DMS114 treated with DMSO at 0.1 percent for 48 hours (cell line): ENCODE data around the gene PADI2.

ENCODE experiments used
- DNase-seq: peaks from one replicate; lab custom pipeline; 2025; ENCODE audit not compliant: unreplicated experiment; lab: John Stamatoyannopoulos, UW

PADI2 gene

GRCh38 chr1:17059391-17060305 lies 59.6 kb downstream of the PADI2 start:
- peak; percentile 61 for DNase-seq

- no peak for DNase-seq
These were observed 62.7 kb downstream of the PADI2 start for GRCh38 chr1:17056551-17056950.

- no peak for DNase-seq
These were observed 63.5 kb downstream of the PADI2 start for GRCh38 chr1:17055801-17056200.

- peak; percentile 94 for DNase-seq
These were observed 65.4 kb downstream of the PADI2 start, which contains the start of gene SDHB for GRCh38 chr1:17053685-17054410. Gene SDHB (minus strand): TSS chr1:17054032. CDS start chr1:17054019, 13 bp downstream.

GRCh38 chr1:17053086-17053684 lies 66.1 kb downstream of the PADI2 start:
- DNase-seq: no peak

- no peak for DNase-seq
These were observed 66.6 kb downstream of the PADI2 start for GRCh38 chr1:17052641-17053040.

GRCh38 chr1:17052038-17052437 lies 67.2 kb downstream of the PADI2 start:
- no peak for DNase-seq

- no peak for DNase-seq
These were observed 71.3 kb downstream of the PADI2 start for GRCh38 chr1:17047924-17048323.

GRCh38 chr1:17046334-17046657 lies 73.0 kb downstream of the PADI2 start:
- DNase-seq: no peak

GRCh38 chr1:17045634-17046333 lies 73.5 kb downstream of the PADI2 start:
- DNase-seq: peak; percentile 52

GRCh38 chr1:17045150-17045549 lies 74.1 kb downstream of the PADI2 start:
- no peak for DNase-seq

GRCh38 chr1:17043676-17044075 lies 75.6 kb downstream of the PADI2 start:
- DNase-seq: no peak

GRCh38 chr1:17040135-17040534 lies 79.1 kb downstream of the PADI2 start:
- DNase-seq: no peak

GRCh38 chr1:17039522-17039921 lies 79.7 kb downstream of the PADI2 start:
- no peak for DNase-seq

- DNase-seq: no peak
These were observed 85.8 kb downstream of the PADI2 start for GRCh38 chr1:17033481-17033880.

- no peak for DNase-seq
These were observed 86.5 kb downstream of the PADI2 start for GRCh38 chr1:17032741-17033140.

GRCh38 chr1:17031436-17031835 lies 87.8 kb downstream of the PADI2 start:
- DNase-seq: no peak

- DNase-seq: no peak
These were observed 89.0 kb downstream of the PADI2 start for GRCh38 chr1:17030206-17030605.

- no peak for DNase-seq
These were observed 90.5 kb downstream of the PADI2 start for GRCh38 chr1:17028662-17029188.

GRCh38 chr1:17027900-17028299 lies 91.4 kb downstream of the PADI2 start:
- DNase-seq: no peak

- no peak for DNase-seq
These were observed 91.8 kb downstream of the PADI2 start for GRCh38 chr1:17027403-17027802.
